Astrocyte (in vitro differentiated cells and primary cell): ENCODE results near the gene MKNK2. TPM values are rescaled to one million over a fixed set of nuclear protein-coding genes. Genes with fewer than 3 reads are reported as not detected.
"Not testable (repeated sequence)": the region's sequence is repeated elsewhere in the genome, so short reads cannot be mapped to it uniquely, and the experiment has no call there.

Source experiments
- DNase-seq: peaks from one replicate; pipeline ENCODE4 v3.0.0-alpha.2; 2010; ENCODE audit warnings: low read depth
- FAIRE-seq: peaks from 2 replicates; lab custom pipeline; 2011; peaks lifted over from hg19 to GRCh38; lab: Jason Lieb, UNC
- H2AFZ ChIP-seq: 2 replicates; pipeline ENCODE4 v1.6.0; 2012; ENCODE audit warnings: low read depth, low read length, inconsistent platforms
- H3K27ac ChIP-seq: 2 replicates; pipeline ENCODE4 v1.5.1; 2011; ENCODE audit warnings: low read depth, low read length, inconsistent platforms
- H3K27me3 ChIP-seq: 2 replicates; pipeline ENCODE4 v1.6.0; 2011; ENCODE audit warnings: low read length, inconsistent platforms; ENCODE audit not compliant: insufficient read depth
- H3K36me3 ChIP-seq: 2 replicates; pipeline ENCODE4 v1.5.1; 2011; ENCODE audit warnings: low read length, inconsistent platforms; ENCODE audit not compliant: insufficient read depth
- H3K4me1 ChIP-seq: 2 replicates; pipeline ENCODE4 v1.5.1; 2011; ENCODE audit warnings: low read length, inconsistent platforms; ENCODE audit not compliant: insufficient read depth
- H3K4me2 ChIP-seq: 2 replicates; pipeline ENCODE4 v1.6.0; 2012; ENCODE audit warnings: low read length, inconsistent platforms
- H3K4me3 ChIP-seq: 2 replicates; pipeline ENCODE4 v1.5.1; 2011; ENCODE audit warnings: low read depth, mild to moderate bottlenecking, low read length, inconsistent platforms; ENCODE audit not compliant: insufficient read depth
- H3K79me2 ChIP-seq: 2 replicates; pipeline ENCODE4 v1.6.0; 2012; ENCODE audit warnings: mild to moderate bottlenecking, low read length, inconsistent platforms; ENCODE audit not compliant: insufficient read depth
- H3K9ac ChIP-seq: 2 replicates; pipeline ENCODE4 v1.6.0; 2012; ENCODE audit warnings: mild to moderate bottlenecking, low read length, inconsistent platforms
- H3K9me3 ChIP-seq: 2 replicates; pipeline ENCODE4 v1.5.1; 2012; ENCODE audit warnings: low read depth, mild to moderate bottlenecking, low read length, inconsistent platforms; ENCODE audit not compliant: insufficient read depth
- H4K20me1 ChIP-seq: 2 replicates; pipeline ENCODE4 v1.6.0; 2012; ENCODE audit warnings: low read length, inconsistent platforms; ENCODE audit not compliant: insufficient read depth
- H3K27ac Mint-ChIP-seq: one replicate; pipeline ENCODE4 v1.8.0; 2021; ENCODE audit warnings: mild to moderate bottlenecking, mixed read lengths; ENCODE audit not compliant: unreplicated experiment
- H3K27me3 Mint-ChIP-seq: one replicate; pipeline ENCODE4 v1.8.0; 2021; ENCODE audit warnings: low read depth, mixed read lengths; ENCODE audit not compliant: unreplicated experiment
- H3K36me3 Mint-ChIP-seq: one replicate; pipeline ENCODE4 v1.8.0; 2021; ENCODE audit warnings: low read depth, mixed read lengths; ENCODE audit not compliant: unreplicated experiment
- H3K4me1 Mint-ChIP-seq: one replicate; pipeline ENCODE4 v1.8.0; 2021; ENCODE audit warnings: low read depth, mixed read lengths; ENCODE audit not compliant: unreplicated experiment
- H3K4me3 Mint-ChIP-seq: one replicate; pipeline ENCODE4 v1.8.0; 2021; ENCODE audit warnings: mild to moderate bottlenecking, moderate library complexity, mixed read lengths; ENCODE audit not compliant: unreplicated experiment
- H3K9me3 Mint-ChIP-seq: one replicate; pipeline ENCODE4 v1.8.0; 2021; ENCODE audit warnings: mild to moderate bottlenecking, mixed read lengths; ENCODE audit not compliant: unreplicated experiment
- EZH2 ChIP-seq: IDR thresholded peaks from 2 replicates; pipeline ENCODE4 v1.6.1; 2012; ENCODE audit warnings: mild to moderate bottlenecking, low read length, inconsistent platforms; ENCODE audit not compliant: insufficient read depth
- total RNA-seq: library from RNA; stranded (reverse); gene quantifications from 2 replicates; pipeline ENCODE4 v1.2.1, GENCODE V29; 2021
- TF ChIP-seq, protein P1 (sequence below): IDR thresholded peaks from 2 replicates; pipeline ENCODE4 v1.5.1; 2011; ENCODE audit warnings: low read depth, mild to moderate bottlenecking, inconsistent platforms, low read length, moderate library complexity; ENCODE audit not compliant: insufficient read depth

MKNK2 gene
- total RNA-seq, 1 donor from 2014 or later = 146 TPM

- Histone ChIP-seq H3K36me3 (peaks cover 10% of the 10 kb centered on the region), H3K27ac (peak within 1 kb of the TSS; percentile 83), H3K27me3 (no peaks in the 10 kb centered on the region), H4K20me1 (peaks cover 34% of the 10 kb centered on the region), H2AFZ (peak within 1 kb of the TSS; percentile 54), H3K9ac (peak within 1 kb of the TSS; percentile 83), H3K4me1 (peaks cover 7% of the 10 kb centered on the region), H3K79me2 (peaks cover 40% of the 10 kb centered on the region), H3K4me3 (peak within 1 kb of the TSS; percentile 78), H3K9me3 (no peaks in the 10 kb centered on the region), H3K4me2 (peak within 1 kb of the TSS; percentile 86)
- TF ChIP-seq, protein P1, sequence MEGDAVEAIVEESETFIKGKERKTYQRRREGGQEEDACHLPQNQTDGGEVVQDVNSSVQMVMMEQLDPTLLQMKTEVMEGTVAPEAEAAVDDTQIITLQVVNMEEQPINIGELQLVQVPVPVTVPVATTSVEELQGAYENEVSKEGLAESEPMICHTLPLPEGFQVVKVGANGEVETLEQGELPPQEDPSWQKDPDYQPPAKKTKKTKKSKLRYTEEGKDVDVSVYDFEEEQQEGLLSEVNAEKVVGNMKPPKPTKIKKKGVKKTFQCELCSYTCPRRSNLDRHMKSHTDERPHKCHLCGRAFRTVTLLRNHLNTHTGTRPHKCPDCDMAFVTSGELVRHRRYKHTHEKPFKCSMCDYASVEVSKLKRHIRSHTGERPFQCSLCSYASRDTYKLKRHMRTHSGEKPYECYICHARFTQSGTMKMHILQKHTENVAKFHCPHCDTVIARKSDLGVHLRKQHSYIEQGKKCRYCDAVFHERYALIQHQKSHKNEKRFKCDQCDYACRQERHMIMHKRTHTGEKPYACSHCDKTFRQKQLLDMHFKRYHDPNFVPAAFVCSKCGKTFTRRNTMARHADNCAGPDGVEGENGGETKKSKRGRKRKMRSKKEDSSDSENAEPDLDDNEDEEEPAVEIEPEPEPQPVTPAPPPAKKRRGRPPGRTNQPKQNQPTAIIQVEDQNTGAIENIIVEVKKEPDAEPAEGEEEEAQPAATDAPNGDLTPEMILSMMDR = peak; percentile 6
- TF ChIP-seq EZH2 = no peak
- Mint-ChIP-seq H3K9me3 (no peaks in the 10 kb centered on the region), H3K36me3 (peaks cover 8% of the 10 kb centered on the region), H3K4me1 (peaks cover 12% of the 10 kb centered on the region), H3K27me3 (no peaks in the 10 kb centered on the region), H3K27ac (peak within 1 kb of the TSS; percentile 93), H3K4me3 (peak within 1 kb of the TSS; percentile 92)
- DNase-seq (peak; percentile 89), FAIRE-seq (no peak)
Observed at GRCh38 chr19:2096034-2096479, 45.0 kb upstream of the MKNK2 start, which contains the start of gene MOB3A. MOB3A (minus strand) TSS chr19:2096326; CDS start chr19:2078560, 17,766 bp downstream.

DNA sequence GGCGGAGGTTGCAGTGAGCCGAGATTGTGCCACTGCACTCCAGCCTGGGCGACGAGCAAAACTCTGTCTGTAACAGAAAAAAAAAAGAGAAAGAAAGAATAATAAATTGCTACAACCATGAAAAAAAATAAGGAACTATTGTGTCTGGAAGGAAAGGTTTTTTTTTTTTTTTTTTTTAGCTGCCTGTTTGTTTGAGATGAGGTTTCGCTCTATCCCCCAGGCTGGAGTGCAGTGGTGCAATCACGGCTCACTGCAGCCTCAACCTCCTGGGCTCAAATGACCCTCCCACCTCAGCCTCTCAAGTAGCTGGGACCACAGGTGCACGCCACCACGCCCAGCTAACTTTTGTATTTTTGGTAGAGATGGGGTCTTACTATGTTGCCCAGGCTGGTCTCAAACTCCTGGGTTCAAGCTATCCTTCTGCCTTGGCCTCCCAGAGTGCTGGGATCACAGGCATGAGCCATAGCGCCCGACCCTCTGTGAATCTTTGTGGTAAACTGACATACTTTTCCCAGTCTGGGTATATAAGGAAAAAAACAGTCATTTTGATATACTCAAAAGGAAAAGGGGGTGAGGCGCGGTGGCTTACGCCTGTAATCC lies 41.0 kb upstream of the MKNK2 start:
- H2AFZ ChIP-seq, H3K27me3 ChIP-seq, H3K27ac Mint-ChIP-seq, H3K9me3 ChIP-seq, H3K27me3 Mint-ChIP-seq, H3K9ac ChIP-seq, H3K4me3 ChIP-seq, H3K9me3 Mint-ChIP-seq, H3K36me3 ChIP-seq, H3K4me2 ChIP-seq, FAIRE-seq, H3K36me3 Mint-ChIP-seq, DNase-seq, H3K4me3 Mint-ChIP-seq, H3K27ac ChIP-seq: not testable (repeated sequence)
- peaks cover 36% of the 10 kb centered on the region for H3K4me1 Mint-ChIP-seq
- Histone ChIP-seq H3K4me1 (peaks cover 31% of the 10 kb centered on the region), H4K20me1 (peaks cover 28% of the 10 kb centered on the region), H3K79me2 (peaks cover 72% of the 10 kb centered on the region)

- Histone ChIP-seq H3K79me2 (peaks cover 63% of the 10 kb centered on the region), H3K9ac (peak overlapping the region; percentile 64), H3K4me3 (no peak overlapping the region), H3K36me3 (peaks cover 7% of the 10 kb centered on the region), H3K9me3 (no peaks in the 10 kb centered on the region), H3K4me1 (peaks cover 31% of the 10 kb centered on the region), H3K4me2 (peak overlapping the region; percentile 84), H3K27ac (peak overlapping the region; percentile 65), H4K20me1 (peaks cover 35% of the 10 kb centered on the region), H2AFZ (no peak overlapping the region), H3K27me3 (no peaks in the 10 kb centered on the region)
- Mint-ChIP-seq H3K4me1 (peaks cover 44% of the 10 kb centered on the region), H3K36me3 (peaks cover 11% of the 10 kb centered on the region), H3K27me3 (no peaks in the 10 kb centered on the region), H3K9me3 (no peaks in the 10 kb centered on the region), H3K4me3 (no peak overlapping the region), H3K27ac (peak overlapping the region; percentile 62)
- no peak for TF ChIP-seq EZH2
- TF ChIP-seq, protein P1 = no peak
- no peak for FAIRE-seq
- DNase-seq = no peak
Observed at GRCh38 chr19:2089727-2090053, 38.6 kb upstream of the MKNK2 start.
